ENCODE data around the gene NUDCD2.

NUDCD2 gene

DNA sequence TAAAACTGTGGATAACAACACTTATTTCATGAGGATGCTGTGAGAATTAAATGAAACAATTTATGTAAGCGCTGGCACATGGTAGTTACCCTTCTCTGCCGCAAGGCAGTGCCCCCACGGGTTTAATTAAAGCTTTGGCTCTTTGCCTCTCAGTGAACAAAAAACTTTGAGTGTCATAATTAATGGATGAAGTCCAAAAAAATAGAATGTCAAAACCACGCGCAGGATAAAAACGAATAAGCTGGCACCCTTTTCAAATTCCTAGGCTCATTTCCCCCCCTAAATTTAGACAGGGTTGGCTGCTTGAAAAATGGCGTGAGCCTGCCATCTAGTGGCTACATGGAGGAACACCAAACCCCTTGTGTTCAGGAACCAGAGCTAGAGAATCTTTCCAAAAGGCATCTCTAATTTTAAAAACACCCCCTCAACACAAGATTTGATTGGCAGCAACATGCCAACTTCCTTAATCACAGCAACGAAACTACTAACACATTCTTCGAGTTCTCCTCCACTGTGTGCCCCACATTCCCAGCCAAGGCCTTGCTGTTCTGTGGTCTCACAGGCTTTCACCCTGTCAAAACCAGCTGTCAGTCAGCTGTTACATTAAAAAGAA is 51.5 kb downstream of the NUDCD2 start:
- Histone ChIP-seq H3K27ac (replicated peaks) (no peak overlapping the region), H3K4me3 (replicated peaks; ENCODE audit: insufficient read depth, low read length) (no peak overlapping the region), H3K27me3 (ENCODE audit: insufficient read depth, poor library complexity, severe bottlenecking) (no peaks in the 10 kb centered on the region)
- TF ChIP-seq GABPA (IDR thresholded peaks at IDR 0.05; ENCODE audit: low read depth) (no peak), CTCF (IDR thresholded peaks at IDR 0.05; ENCODE audit: insufficient read depth, low read length) (peak; percentile 59)
- peak; percentile 24 to 53 for DNase-seq (ENCODE audit: low read depth in 1 of 2, low spot score in 1 of 2)

DNA sequence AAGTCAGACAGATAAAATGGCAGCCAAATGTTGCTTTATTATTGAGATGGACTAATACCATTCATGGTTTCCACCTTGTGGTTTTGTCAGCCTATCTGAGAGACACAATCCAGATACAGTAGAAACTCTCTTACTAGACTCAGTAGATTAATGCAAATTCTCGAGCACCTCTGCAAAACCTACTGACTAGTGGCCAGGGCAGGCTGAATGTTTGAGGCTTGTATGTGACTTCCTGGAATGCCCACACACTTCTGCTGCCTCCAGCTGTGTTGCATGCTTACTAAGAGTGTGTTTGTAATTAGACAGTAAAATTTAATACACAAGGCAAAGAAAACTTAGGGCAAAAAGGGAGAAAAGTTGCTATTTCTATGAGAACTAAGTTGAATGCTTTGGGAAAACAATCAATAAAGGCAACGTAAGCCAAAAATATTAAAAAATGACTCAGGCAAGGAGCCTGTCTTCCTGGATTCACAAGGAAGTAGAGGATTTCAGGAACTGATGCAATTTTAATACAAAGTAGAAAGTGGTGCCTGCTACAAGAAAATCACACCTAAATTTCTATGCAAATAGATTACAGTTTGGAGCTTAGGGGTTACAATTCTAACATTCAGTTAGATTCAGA is 52.8 kb downstream of the NUDCD2 start:
- TF ChIP-seq REST (IDR thresholded peaks at IDR 0.05; ENCODE audit: insufficient replicate concordance, low read depth) (no peak), SPI1 (IDR thresholded peaks at IDR 0.05; ENCODE audit: borderline replicate concordance, low read depth) (0 out of 2 replicates have a peak, but pooled peaks have one; percentile 23), POLR2AphosphoS5 (IDR thresholded peaks at IDR 0.05; ENCODE audit: low read depth) (no peak), CTCF (IDR thresholded peaks at IDR 0.05; ENCODE audit: insufficient read depth, low read length) (no peak), GABPA (IDR thresholded peaks at IDR 0.05; ENCODE audit: low read depth) (no peak)
- Histone ChIP-seq H3K27me3 (ENCODE audit: insufficient read depth, poor library complexity, severe bottlenecking) (no peaks in the 10 kb centered on the region), H3K27ac (replicated peaks) (peak overlapping the region; percentile 37; the same call in 1 of the 2 replicates), H3K4me3 (replicated peaks; ENCODE audit: insufficient read depth, low read length) (no peak overlapping the region)
- DNase-seq (ENCODE audit: low read depth in 1 of 2, low spot score in 1 of 2): peak in 1 of 2 experiments; percentile 39

- TF ChIP-seq CTCF (IDR thresholded peaks at IDR 0.05; ENCODE audit: insufficient read depth, low read length) (no peak), REST (IDR thresholded peaks at IDR 0.05; ENCODE audit: insufficient replicate concordance, low read depth) (no peak), GABPA (IDR thresholded peaks at IDR 0.05; ENCODE audit: low read depth) (no peak)
- no peak overlapping the region for H3K4me3 ChIP-seq (replicated peaks; ENCODE audit: insufficient read depth, low read length)
- H3K27ac ChIP-seq (replicated peaks): no peak overlapping the region
- no peaks in the 10 kb centered on the region for H3K27me3 ChIP-seq (ENCODE audit: insufficient read depth, poor library complexity, severe bottlenecking)
- DNase-seq (ENCODE audit: low read depth in 1 of 2, low spot score in 1 of 2): no peak
Observed at GRCh38 chr5:163404364-163405173, 55.3 kb downstream of the NUDCD2 start.

Measured in HL-60 (cell line).